Skin of body (tissue), 2 donors: ENCODE measurements around the gene GALNT9. TPM values are rescaled to one million over a fixed set of nuclear protein-coding genes. Genes with fewer than 3 reads are reported as not detected.
"Not testable (repeated sequence)": the region's sequence is repeated elsewhere in the genome, so short reads cannot be mapped to it uniquely, and the experiment has no call there.

ENCODE experiments used
- DNase-seq: peaks from one replicate; lab custom pipeline; 2025; lab: John Stamatoyannopoulos, UW
- total RNA-seq: library from RNA; depleted of rRNA; stranded (reverse); fragments of >200 nt; gene quantifications from one replicate; pipeline ENCODE4 v1.2.3, GENCODE V29; 2014

The GALNT9 gene
- total RNA-seq, 1 donor from 2014 or later: 0.20 TPM

DNA sequence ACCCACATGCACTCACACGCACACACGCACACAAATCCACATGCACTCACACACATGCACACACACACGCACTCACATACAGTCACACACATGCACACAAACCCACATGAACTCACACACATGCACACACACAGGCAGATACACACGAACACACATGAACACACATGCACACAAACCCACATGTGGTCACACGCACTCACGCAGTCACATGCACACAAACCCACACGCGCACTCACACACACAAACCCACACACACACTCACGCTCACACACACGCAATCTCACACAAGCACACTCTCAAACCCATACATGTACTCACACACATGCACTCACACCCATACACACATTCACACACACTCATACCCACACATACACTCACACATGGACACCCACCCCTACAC lies 61.5 kb downstream of the GALNT9 start:
- DNase-seq: no peak

DNA sequence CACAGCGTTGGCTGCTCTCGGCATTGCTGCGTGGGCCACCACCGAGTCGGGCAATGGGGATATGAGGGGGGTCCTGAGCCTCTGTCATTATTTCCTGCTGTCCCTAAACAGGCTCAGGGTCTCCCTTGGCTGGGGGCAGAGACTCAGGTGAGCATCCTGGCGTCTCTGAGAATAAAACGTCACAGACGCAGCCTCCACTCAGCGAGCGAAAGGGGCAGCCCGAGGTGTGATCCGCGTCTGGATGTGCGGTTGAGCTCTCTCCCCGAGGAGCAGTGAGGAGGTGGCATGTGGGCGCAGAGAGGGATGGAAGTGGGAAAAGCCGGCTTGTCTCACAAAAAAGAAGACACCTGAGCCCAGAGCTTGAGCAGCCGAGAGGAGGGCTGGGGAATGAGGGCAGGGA lies 62.6 kb downstream of the GALNT9 start:
- no peak for DNase-seq

DNA sequence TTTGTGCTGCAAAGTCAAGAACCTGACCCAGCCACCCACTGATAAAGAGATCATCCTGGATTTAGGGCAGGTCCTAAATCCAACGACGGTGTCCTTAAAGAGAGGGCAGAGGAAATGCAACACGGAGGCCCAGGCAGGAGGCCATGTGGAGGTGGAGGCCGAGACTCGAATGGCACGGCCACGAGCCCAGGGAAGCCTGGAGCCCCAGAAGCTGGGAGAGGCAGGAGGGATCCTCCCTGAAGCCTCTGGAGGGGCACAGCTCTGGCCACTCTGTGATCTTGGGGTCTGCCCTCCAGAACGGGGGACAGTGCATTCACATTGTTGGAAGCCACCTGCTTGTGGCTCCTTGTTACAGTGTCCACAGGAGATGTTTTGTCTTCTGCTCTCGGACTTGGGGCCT lies 63.0 kb downstream of the GALNT9 start:
- DNase-seq: no peak

DNA sequence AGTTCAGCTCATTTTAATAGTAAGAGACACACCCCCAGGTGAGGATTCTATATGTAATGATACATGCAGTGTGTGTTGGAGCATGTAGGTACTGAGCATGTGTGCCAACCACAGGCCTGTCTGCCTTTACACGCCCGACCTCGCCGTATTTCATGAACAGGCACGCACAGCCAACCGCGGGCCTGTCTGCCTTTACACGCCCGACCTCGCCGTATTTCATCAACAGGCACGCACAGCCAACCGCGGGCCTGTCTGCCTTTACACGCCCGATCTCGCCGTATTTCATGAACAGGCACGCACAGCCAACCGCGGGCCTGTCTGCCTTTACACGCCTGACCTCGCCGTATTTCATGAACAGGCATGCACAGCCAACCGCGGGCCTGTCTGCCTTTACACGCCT lies 63.6 kb downstream of the GALNT9 start:
- not testable (repeated sequence) for DNase-seq

DNA sequence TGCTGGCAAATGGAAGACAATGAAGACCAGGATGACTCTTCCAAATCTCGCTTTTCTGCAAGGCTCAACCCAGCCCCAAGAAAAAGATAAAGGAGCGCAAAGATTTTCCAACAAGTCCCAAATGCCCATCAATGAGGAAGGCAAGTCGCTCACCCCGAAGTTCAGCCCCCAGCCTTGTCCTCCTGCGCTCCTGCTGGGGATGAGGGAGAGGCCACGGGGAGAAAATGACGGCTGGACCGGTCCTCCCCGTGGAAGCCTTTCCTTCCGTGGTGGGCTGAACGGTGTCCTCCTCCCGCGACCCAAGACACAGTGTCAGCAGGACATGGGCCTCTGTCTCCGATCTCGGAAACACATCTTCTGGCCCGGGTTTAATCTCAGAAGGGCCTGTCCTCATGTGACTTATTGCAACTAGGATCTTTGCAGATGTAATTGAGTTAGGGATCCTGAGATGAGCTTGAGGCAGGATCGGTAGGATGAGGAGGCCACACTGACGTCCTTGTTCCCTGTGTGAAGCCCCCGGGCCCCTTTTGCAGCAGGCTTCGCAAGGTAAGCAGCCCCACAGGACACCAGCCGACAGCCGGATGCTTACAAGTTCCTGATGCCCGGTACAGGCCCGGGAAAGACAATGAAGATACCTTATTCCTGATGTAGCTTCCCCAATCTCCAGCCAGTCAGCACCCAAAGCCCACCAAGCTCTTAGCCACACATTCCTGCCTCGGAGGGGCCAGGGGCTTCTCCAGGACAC lies 64.2 kb downstream of the GALNT9 start:
- no peak for DNase-seq

DNA sequence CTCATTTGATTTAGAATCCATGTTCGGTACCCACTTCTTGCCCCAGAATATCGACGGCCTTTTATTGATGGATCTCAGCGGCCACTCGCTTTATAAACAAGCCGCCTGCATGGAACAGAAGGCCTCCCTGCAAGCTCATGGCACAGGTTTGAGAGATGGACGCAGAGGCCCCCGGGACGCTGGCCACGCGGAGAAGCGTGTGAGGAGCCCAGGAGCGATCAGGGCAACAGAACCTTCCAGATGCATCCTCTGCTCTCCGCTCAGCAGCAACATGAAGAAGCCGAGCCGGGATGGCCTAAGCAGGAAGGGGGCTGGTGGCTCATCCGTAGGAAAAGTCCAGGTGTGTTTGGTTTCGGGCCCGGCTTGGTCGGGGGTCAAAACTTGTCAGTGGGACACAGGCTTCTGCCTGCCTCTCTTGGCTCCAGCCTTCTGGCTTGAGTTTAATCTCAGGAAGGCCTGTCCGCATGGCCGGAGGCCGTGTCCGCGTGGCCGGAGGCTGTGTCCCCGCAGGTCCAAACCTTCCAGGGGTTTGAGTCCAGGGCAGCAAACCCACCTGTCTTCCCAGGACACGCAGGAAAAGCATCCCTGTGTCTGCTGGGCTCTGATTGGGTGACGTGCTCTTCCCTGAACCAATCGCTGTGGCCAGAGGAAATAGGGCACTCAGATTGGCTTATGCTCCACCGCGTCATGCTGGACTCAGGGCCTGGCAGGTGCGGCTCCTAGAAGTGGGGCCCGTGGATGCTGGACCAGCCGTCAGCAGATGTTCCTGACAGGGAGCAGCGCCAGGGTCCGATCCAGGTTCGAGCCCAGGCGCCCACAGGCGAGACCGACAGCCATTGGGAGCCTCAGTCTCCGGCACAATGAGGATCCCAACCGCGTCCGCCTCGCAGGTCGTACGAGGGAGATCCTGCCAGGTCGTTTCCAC lies 65.0 kb downstream of the GALNT9 start:
- DNase-seq: no peak

DNA sequence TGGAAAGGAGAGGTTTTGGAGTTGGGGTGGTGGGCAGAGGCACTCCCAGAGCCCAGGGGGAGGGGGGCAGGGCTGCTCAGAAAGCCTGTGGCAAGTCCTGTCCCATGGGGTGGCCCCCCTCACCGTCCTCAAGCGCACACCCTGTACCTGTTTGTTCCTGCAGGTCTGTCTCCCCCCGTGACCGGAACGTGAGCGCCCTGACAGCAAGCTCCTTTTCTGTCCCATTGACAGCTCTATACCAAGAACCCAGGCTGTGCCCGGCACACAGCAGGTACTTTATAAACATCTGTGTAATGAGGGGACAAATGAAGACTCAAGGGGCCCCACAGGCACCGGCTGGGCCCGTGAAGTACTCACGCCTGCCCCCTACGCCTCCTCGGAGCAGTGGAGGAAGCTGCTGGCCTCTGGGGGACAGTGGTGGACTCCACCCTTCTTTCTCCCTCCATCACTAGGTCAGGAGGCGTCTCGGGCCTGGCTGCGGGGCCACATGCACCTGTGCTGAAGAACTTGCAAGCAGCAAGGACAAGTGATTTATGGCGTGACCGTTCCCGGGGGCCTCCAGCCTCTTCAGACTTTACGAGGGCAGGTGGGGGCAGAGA lies 65.8 kb downstream of the GALNT9 start:
- DNase-seq: no peak

DNA sequence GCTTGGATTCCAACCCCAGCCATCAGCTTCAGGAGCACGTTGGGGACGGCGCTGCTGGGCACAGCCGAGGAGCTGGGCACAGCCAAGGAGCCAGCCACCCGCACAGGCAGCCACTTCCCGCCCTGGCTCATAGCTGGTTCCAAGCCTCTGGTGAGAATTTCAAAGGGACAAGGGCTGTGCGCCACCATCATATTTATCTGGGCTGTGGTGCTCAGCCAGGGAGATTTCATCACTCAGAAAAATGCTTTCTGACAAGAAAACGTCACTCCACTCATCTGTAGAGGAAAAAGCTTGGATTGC lies 66.4 kb downstream of the GALNT9 start:
- DNase-seq: no peak

DNA sequence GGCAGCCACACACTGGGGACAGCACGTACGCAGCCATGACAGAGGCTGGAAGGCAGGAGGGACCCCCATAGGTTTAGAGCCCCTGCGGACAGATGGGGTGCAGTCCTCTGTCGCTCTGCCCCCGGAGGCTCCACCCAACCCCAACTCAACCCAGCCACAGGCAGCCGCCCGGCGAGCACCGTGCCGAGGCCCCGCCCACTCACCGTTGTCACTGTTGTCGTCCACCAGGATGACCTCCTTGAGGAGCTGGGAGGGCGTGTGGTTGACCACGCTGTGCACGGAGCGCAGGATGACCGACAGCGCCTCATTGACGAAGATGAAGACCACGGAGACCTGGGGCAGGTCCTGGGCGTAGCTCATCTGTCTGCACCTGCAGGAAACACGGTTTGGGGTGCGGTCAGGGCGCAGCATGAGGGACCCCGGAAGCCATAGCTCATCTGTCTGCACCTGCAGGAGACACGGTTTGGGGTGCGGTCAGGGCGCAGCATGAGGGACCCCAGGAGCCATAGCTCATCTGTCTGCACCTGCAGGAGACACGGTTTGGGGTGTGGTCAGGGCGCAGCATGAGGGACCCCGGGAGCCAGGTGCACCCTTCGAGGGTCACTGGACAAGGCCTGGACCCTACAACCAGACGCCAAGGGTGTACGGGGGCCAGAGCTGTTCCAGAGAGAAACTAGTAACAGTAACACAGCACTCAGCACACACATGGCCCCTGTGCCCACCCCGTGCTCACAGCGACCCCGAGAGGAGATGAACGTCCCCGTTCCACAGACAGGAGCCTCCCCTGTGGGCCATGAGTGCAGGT lies 66.9 kb downstream of the GALNT9 start:
- DNase-seq: no peak

DNA sequence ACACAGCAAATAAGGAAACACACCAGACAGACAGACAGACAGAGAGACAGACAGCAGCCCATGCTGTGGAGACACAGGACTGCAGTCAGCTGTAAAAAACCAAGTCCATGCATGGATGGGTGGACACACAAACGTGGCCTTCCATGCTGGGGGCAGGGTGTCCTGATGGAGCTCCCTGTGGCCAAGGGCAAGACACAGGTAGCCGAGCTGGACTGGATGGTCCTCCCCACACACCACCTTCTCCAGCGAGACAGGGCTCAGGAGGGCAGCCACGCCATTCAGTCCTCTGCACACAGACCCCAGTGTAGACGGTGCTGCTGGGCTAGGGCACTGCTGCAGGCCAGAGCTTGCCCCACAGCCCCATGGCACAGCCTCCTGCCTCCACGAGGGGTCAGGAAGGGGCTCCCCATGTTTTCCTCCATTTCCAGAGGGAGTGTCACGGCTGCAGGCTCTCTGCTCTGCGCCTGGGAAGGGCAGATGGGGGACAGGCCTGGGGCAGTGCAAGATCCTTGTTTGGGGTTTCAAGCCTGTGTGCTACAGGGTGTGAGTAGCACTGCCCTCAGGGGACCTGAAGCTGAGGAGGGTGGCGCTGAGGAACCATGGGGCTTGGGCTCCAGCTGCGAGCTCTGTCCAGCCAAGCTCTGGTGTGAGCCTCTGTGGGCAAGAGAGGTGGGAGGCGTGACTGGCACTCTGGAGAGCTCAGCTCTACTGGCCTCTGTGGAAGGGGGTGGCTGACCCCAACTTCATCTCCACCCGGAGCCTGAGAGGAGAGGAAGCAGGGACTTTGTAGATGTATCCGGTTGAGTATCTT lies 67.9 kb downstream of the GALNT9 start:
- DNase-seq: no peak

DNA sequence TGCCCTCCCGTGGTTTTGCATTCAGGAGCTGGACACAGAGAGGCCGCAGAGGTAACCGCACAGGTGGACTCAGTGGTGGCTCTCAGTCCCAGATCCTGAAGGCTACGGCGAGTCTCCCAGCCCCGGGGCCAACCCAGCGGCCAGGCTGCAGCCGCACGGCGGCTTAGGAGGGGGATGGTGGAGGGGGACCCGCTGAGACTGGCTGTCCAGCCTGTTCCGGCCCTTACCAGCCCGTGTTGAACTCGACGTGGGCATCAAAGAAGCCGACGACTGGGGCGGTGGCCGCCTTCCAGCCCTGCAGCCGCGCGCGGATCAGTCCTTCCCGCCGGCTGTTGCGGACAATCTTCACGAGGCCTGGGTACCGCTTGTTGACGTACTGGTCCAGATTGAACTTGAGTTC lies 68.7 kb downstream of the GALNT9 start:
- DNase-seq: no peak

DNA sequence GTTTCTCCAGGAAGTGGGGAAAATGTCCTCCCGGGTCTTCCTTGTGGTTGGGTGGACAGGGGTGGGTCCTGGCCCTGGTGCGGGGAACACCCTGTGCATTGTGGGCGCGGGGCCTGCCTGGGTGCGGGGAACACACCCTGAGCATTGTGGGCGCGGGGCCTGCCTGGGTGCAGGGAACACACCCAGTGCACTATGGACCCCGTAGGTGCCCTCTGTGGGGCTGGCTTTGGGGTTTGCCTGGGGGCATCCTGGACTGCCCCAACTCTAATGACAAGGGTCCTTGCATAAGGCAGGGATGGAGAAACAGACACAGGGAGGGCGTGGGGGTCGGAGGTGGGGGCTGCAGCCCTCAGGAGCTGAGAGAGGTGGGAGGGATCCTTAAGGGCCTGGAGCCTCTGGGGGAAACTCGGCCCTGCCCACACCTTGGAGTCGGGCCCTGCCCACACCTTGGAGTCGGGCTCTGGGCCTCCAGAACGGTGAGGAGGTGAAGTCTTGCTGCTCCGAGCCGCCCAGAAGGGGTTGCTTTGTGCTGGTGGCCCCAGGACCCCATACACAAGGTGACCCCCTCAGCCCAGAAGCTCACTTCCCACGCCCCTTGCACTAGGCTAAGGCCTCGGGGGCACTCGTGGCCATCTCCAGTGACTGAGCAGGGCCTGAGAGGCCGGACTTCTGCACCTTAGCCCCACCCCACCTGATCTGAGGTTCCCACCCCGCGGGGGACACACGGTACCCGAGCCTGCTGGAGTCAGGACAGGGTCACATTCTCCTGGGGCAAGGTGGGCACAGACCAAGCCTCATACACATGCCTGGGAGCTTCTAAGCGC lies 69.3 kb downstream of the GALNT9 start:
- no peak for DNase-seq

DNA sequence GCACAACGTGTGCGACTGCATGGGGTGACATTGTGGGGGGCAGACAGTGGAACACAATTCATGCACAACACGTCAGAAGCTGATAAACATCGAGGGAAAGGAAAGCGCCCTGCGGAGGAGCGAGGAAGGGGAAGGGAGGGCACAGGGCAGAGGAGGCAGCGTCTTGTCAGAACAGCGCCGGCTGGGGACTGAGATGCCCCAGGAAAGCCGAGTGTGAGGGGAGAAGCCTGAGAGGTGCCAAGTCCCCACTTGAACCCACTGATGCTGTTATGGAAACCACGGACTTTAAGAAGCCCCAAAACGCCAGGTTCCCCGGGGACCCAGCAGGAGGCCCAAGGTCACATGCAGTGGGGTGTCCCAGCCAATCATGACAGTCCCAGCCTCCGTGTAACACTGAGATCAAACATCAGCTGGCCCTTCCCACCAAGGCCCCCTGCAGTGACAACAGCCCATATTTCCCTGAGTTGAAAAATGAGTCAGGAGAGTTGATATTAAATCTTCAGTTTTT lies 70.0 kb downstream of the GALNT9 start:
- no peak for DNase-seq

DNA sequence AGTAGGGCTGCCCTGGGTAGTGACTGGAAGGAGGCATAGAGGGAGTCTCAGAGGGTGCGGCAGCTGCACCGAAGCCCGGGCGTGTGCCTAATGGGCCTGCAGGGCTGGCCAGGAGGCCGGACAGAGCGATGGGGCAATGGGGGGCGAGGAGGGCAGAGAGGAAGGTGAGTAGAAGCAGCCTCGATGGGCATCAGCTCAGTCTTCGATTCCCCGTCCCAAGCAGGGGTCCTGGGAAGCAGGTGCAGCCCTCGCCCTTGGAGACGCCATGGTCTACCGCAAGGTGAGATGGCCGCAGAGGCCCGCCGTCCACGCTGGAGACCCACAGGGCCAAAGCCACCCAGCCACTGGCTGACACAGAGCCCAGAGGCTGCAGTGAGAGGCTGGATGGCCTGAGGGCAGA lies 70.8 kb downstream of the GALNT9 start:
- no peak for DNase-seq

DNA sequence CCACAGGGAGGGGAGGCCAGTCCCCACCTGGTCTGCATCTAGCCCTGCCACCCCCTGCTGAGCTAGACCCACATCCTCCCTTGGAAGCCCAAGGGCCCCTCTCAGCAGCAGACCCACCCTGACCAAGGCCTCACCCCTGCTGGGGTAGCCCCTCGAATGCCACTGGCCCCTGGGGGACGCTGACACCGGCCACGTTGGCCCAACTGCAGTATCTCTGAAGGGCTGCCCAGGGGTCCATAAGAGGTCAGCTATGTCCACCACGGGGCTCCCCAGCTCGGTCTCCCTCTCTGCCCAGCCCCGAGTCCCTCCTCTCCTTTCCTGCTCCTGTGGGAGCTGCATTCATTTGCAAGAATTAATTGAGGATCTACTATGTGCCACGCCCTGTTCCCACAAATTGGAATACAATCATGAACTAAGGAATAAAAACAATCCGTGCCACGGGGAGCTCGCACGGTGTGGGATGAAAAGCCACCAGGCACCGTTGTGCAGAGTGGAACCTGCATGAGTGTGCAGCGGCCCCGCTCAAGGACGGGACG lies 71.4 kb downstream of the GALNT9 start:
- no peak for DNase-seq

DNA sequence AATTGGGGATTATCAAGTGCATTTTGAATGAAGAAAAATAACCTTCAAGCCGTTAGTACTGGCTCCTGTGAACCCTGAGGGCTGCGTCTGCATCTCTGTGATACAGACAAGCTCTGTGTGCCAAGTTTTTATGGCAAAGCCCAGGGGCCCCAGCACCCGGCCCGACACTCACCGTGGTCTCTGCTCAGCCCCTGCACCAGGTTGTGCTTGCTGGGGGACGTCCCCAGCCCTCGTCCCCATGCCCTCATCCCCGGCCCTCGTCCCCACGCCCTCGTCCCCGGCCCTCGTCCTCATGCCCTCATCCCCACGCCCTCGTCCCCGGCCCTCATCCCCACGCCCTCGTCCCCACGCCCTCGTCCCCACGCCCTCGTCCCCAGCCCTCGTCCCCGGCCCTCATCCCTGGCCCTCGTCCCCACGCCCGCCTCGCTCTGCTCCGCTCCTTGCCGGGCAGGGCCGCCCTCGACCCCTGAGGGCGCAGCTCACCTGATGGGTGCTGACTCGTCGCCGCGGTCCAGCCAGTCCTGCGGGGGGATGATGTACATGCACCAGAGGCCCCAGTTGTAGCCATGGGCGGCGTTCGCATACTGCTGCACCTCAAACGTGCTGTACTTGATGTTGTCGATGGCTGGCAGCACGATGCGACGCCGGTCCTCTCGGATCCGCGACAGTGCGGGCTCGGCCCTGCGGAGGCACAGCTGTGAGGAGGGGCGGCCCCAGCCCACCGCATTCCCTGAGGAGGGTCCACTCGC lies 72.0 kb downstream of the GALNT9 start:
- no peak for DNase-seq

DNA sequence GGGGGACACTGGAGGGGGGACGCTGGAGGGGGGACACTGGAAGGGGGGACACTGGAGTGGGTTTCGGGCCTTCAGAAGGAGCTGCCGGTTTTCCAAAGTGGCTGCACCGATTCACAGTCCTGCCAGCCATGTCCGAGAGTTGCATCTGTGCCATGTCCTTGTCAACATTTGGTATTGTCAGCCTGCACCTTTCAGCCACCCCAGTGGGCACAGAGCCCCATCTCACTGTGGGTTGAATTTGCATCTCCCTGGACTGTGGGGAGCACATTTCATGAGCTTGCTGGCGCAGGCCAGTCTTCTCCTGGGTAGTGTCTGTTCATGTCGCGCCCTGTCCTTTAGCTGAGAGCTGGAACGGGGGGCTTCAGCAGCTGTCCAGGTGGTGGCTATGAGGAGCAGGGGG lies 72.7 kb downstream of the GALNT9 start:
- DNase-seq: no peak

DNA sequence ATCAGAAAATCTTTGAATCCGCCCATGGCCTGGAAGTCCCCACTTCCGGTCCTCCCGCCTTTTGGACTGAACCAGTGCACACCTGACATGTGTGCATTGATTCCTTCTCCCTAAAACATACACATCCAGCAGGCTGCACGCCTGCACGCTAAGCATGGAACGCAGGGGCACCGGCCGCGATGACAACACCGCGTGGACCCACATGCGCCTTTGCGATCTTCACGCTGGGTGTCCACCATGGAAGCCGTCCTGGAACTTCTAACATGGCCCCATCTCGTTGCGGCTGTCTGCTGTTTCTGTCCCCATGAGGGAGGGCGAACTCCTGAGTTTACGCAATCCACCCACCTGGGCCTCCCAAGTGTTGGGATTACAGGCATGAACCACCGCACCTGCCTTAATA lies 73.7 kb downstream of the GALNT9 start:
- DNase-seq: no peak
